K562 (cell line): Measurements from ENCODE around the gene SLC28A1.

Experiments used
- CBX3 ChIP-seq, 2 experiments: IDR thresholded peaks; 1 replicate in 1 of 2; 2 replicates in 1 of 2; pipeline ENCODE4 v1.6.1; 2012; ENCODE audit warnings: inconsistent platforms in 2 of 2, low read length in 2 of 2, borderline replicate concordance in 1 of 2, control low read depth in 1 of 2
- CREB1 ChIP-seq, 2 experiments: sonication (generic) in 1 of 2; formaldehyde crosslinking in 1 of 2; IDR thresholded peaks; 2 replicates each; pipeline versions ENCODE4 v1.6.1 to v1.8.0; 2012 to 2022; ENCODE audit warnings: inconsistent platforms in 1 of 2, mild to moderate bottlenecking in 1 of 2, missing genetic modification reagents in 1 of 2, moderate library complexity in 1 of 2
- EP300 ChIP-seq: IDR thresholded peaks from 2 replicates; pipeline ENCODE4 v1.6.1; 2012; ENCODE audit warnings: low read length, improper control_type of control experiment
- IRF9 ChIP-seq: fragments of 450-650 bp; IDR thresholded peaks from 2 replicates; pipeline ENCODE4 v1.6.1; 2016; ENCODE audit warnings: missing biosample characterization, missing genetic modification characterization
- NCOA2 ChIP-seq, 2 experiments: fragments of 450-650 bp; IDR thresholded peaks; 2 replicates each; pipeline ENCODE4 v1.6.1; 2018; ENCODE audit warnings: mild to moderate bottlenecking in 2 of 2, moderate library complexity in 1 of 2; ENCODE audit not compliant: partially characterized antibody in 2 of 2
- RCOR1 ChIP-seq, 2 experiments: IDR thresholded peaks; 2 replicates each; pipeline ENCODE4 v1.6.1; 2012; ENCODE audit warnings: low read depth in 2 of 2, low read length in 2 of 2, borderline replicate concordance in 1 of 2, improper control_type of control experiment in 1 of 2
- ZNF143 ChIP-seq: sonication (generic); formaldehyde crosslinking; IDR thresholded peaks from 2 replicates; pipeline ENCODE4 v1.9.0; 2022; ENCODE audit warnings: mild to moderate bottlenecking, missing genetic modification reagents
- ZNF282 ChIP-seq: sonication (generic); formaldehyde crosslinking; IDR thresholded peaks from 2 replicates; pipeline ENCODE4 v1.8.1; 2023; ENCODE audit warnings: missing genetic modification reagents
- TF ChIP-seq, protein P1 (sequence below), 3 experiments: IDR thresholded peaks in 2 of 3; conservative IDR thresholded peaks in 1 of 3; 2 replicates each; pipeline ENCODE4 v1.5.1; 2011 to 2012; ENCODE audit warnings: low read length in 3 of 3, mild to moderate bottlenecking in 3 of 3, control low read depth in 2 of 3, improper control_type of control experiment in 1 of 3, inconsistent platforms in 1 of 3, low read depth in 1 of 3, mixed read lengths in 1 of 3, moderate library complexity in 1 of 3; ENCODE audit not compliant: insufficient read depth in 2 of 3
- TF ChIP-seq, protein P2 (sequence below), 2 experiments: fragments of 450-650 bp in 1 of 2; sonication (generic) in 1 of 2; formaldehyde crosslinking in 1 of 2; IDR thresholded peaks in 1 of 2; conservative IDR thresholded peaks in 1 of 2; 2 replicates each; pipeline versions ENCODE4 v1.6.1 to v1.8.1; 2016 to 2023; ENCODE audit warnings: mild to moderate bottlenecking in 2 of 2, moderate library complexity in 2 of 2, inconsistent platforms in 1 of 2, missing genetic modification reagents in 1 of 2
- TF ChIP-seq, protein P3 (sequence below): sonication (generic); formaldehyde crosslinking; IDR thresholded peaks from 2 replicates; pipeline ENCODE4 v1.8.0; 2022; ENCODE audit warnings: missing genetic modification reagents, mild to moderate bottlenecking, borderline replicate concordance

DNA sequence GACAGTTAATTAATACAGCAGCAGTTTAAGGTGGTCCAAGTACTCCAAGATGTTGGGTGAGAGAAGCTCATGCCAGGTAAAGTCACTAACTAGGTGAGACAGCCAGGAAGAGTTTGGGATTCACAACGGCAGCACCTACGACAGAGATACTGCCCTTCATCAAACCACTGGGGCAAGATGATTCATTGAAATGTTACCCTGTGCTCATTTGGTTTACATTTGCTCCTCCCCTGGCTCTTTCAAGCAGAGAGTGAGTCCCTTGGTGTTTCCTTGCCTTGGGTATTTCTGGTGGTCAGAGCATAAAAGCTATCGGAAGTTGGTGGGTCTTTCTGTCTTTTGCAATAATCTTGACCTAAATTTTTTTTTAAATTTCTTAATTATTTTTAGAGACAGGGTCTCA lies 77.2 kb downstream of the SLC28A1 start:
- TF ChIP-seq CREB1 (IDR thresholded peaks at IDR 0.05) (no peak), CREB1 (CRISPR knock-in tag; IDR thresholded peaks at IDR 0.05) (no peak), ZNF282 (CRISPR knock-in tag) (no peak), EP300 (no peak), IRF9 (no peak), RCOR1 (IDR thresholded peaks at IDR 0.05; ENCODE audit: borderline replicate concordance in 1 of 2, low read depth in 2 of 2, low read length in 2 of 2) (no peak), ZNF143 (CRISPR knock-in tag) (no peak), CBX3 (IDR thresholded peaks at IDR 0.05; ENCODE audit: borderline replicate concordance in 1 of 2, low read length in 2 of 2) (no peak), NCOA2 (IDR thresholded peaks at IDR 0.05; ENCODE audit: partially characterized antibody in 2 of 2) (no peak)
- TF ChIP-seq, protein P1, sequence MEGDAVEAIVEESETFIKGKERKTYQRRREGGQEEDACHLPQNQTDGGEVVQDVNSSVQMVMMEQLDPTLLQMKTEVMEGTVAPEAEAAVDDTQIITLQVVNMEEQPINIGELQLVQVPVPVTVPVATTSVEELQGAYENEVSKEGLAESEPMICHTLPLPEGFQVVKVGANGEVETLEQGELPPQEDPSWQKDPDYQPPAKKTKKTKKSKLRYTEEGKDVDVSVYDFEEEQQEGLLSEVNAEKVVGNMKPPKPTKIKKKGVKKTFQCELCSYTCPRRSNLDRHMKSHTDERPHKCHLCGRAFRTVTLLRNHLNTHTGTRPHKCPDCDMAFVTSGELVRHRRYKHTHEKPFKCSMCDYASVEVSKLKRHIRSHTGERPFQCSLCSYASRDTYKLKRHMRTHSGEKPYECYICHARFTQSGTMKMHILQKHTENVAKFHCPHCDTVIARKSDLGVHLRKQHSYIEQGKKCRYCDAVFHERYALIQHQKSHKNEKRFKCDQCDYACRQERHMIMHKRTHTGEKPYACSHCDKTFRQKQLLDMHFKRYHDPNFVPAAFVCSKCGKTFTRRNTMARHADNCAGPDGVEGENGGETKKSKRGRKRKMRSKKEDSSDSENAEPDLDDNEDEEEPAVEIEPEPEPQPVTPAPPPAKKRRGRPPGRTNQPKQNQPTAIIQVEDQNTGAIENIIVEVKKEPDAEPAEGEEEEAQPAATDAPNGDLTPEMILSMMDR (IDR thresholded peaks at IDR 0.05 in 2 of 3, conservative IDR thresholded peaks at IDR 0.05 in 1 of 3; ENCODE audit: insufficient read depth in 2 of 3, low read depth in 1 of 3, low read length in 3 of 3) = no peak
- TF ChIP-seq, protein P2, sequence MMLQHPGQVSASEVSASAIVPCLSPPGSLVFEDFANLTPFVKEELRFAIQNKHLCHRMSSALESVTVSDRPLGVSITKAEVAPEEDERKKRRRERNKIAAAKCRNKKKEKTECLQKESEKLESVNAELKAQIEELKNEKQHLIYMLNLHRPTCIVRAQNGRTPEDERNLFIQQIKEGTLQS (IDR thresholded peaks at IDR 0.05) = no peak
- TF ChIP-seq, protein P2 (CRISPR knock-in tag; conservative IDR thresholded peaks at IDR 0.05) = no peak
- TF ChIP-seq, protein P3, sequence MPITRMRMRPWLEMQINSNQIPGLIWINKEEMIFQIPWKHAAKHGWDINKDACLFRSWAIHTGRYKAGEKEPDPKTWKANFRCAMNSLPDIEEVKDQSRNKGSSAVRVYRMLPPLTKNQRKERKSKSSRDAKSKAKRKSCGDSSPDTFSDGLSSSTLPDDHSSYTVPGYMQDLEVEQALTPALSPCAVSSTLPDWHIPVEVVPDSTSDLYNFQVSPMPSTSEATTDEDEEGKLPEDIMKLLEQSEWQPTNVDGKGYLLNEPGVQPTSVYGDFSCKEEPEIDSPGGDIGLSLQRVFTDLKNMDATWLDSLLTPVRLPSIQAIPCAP (CRISPR knock-in tag) = no peak
